LNCaP clone FGC (cell line): Measurements from ENCODE around the gene STARD13.

Experiments used
- DNase-seq: peaks from one replicate; pipeline ENCODE4 v3.0.0-alpha.2; 2011; ENCODE audit warnings: low read depth
- H3K4me3 ChIP-seq: 2 replicates; pipeline ENCODE4 v1.5.1; 2011; ENCODE audit warnings: mild to moderate bottlenecking, low read depth, low read length, control low read depth
- TF ChIP-seq, protein P1 (sequence below): IDR thresholded peaks from 2 replicates; pipeline ENCODE4 v1.5.1; 2012; ENCODE audit warnings: mild to moderate bottlenecking; ENCODE audit not compliant: control insufficient read depth, insufficient read depth; ENCODE audit errors: extremely low read depth

STARD13 gene

DNA sequence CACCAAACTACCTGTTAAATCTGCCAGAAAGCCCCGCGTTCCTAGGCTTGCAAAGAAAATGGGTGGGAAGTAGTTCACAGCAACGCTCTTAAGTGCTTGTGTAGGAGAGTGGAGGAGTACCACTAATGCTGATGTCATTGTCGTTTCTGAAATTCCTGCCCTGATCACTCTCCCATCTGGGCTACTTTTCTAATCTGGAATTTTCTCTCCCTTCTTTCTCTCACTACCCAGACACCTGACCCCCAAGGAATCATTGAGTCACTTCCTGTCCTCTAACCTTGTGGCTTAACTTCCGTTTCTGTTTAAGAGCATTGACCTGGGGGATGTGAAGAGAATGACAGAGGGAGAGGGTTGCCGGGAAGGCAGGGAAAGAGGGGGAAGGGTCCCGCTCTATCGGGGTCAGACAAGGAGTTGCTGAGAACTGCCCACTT is 98.7 kb downstream of the STARD13 start:
- H3K4me3 ChIP-seq: no peak overlapping the region
- TF ChIP-seq, protein P1, sequence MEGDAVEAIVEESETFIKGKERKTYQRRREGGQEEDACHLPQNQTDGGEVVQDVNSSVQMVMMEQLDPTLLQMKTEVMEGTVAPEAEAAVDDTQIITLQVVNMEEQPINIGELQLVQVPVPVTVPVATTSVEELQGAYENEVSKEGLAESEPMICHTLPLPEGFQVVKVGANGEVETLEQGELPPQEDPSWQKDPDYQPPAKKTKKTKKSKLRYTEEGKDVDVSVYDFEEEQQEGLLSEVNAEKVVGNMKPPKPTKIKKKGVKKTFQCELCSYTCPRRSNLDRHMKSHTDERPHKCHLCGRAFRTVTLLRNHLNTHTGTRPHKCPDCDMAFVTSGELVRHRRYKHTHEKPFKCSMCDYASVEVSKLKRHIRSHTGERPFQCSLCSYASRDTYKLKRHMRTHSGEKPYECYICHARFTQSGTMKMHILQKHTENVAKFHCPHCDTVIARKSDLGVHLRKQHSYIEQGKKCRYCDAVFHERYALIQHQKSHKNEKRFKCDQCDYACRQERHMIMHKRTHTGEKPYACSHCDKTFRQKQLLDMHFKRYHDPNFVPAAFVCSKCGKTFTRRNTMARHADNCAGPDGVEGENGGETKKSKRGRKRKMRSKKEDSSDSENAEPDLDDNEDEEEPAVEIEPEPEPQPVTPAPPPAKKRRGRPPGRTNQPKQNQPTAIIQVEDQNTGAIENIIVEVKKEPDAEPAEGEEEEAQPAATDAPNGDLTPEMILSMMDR: no peak
- no peak for DNase-seq

DNA sequence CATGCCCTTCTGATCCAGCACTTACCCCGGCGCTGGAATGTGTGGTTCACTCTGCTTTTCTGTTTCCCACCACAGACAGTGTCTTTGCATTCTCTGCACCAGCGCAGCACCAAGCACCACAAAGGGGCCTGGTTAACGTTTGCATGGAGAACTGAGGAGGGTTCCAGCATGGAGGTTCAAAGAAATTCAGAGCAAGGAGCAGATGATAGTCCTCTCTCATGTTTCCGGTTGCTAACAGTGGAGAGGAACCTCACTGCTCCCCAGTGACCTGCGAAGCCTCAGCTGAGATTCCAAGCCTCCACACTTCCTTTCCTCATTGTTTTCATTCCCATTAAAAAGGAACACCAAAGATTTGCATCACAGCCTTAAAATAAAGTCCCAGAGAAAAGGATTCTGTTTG is 99.7 kb downstream of the STARD13 start:
- TF ChIP-seq, protein P1: no peak
- no peak overlapping the region for H3K4me3 ChIP-seq

DNA sequence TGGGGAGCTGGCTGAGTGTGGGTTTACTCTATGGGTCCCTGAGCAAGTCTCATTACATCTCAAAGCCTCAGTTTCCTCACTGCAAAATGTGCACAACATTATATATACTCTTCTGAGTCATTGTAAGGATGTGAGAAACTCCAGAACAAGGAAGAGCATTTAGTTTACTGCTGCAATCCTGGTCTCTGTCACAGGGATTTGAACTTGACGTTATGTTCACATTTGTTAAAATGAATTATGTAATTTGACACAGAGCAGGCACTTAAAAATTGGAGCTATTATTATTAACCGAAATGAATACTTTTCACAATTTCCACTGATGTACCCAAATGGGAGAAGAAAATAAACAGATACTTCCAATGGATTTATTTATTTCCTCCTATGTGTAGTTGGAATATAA is 101.0 kb downstream of the STARD13 start:
- DNase-seq: no peak
- TF ChIP-seq, protein P1: no peak
- no peak overlapping the region for H3K4me3 ChIP-seq

More for the DNA sequence above, 99.7 kb downstream of the STARD13 start:
- no peak for DNase-seq

DNA sequence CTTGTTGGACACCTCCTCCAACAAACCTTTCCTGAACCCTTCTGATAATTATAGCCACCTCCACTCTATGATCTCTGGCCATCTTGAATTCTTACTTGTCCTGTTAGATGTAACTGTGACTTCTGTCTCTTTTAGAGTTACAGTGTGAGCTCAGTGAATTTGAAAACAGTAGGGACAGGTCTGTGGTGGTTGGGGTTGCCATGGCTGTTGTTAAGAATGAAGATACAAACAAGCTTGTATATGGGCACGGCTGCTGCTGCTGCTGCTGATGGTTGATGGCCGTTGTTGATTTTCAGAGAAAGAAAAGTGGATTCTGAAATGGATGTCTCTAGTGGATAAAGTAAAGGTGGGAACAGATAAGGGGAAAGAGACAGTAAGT is 101.5 kb downstream of the STARD13 start:
- no peak overlapping the region for H3K4me3 ChIP-seq
- no peak for DNase-seq
- TF ChIP-seq, protein P1: no peak

DNA sequence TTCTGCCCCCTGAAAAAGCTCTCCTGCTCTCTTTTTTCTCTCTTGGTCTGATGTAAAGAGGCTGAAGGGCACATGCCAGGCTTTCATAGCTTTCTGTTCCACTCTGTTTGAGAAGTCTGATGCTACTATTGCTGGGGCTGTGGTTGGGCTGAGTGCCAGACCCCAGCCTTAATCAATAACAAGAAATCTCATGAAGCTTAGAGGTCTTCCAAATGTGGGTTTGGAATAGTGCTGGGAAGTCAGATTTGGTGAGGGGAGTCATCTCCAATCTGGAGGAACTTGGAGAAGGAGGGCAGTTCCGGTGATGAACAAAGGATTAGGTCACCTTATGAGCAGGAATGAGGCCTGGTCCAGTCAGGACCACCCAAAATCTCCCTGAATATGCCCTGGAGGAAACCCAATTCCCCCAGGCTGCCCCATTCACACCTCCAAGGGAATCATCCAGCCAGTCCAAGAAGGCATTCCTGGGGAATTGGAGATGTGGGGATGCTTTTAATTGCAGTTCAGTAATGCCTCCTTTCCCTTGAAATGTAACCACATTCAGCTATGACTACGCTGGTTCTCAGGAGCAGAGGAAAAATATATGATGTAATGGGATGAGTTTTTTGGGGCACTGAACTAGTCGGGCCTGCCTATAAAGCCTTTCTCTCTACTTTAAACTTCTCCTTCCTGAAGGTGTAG is 102.0 kb downstream of the STARD13 start:
- TF ChIP-seq, protein P1: no peak
- H3K4me3 ChIP-seq: no peak overlapping the region
- DNase-seq: no peak

DNA sequence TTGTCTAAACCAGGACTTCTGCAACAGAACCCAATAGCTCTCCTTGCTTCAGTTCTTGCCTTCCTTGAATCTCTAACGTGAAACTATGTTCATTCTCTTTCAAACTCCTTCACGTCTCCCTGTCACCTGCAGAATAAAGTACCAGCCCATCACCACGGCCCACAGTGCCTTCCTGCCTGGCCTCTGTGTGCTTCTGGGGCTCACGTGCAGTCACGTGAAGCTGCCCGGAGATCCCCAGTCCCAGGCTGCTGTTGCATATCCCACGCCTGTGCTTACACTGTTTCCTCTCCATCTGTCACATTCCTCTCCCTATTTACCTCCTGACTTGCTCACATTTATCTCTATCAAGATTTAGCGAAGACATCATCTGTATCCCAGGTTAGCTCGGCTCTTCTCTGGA is 102.8 kb downstream of the STARD13 start:
- no peak overlapping the region for H3K4me3 ChIP-seq
- TF ChIP-seq, protein P1: no peak
- DNase-seq: no peak

DNA sequence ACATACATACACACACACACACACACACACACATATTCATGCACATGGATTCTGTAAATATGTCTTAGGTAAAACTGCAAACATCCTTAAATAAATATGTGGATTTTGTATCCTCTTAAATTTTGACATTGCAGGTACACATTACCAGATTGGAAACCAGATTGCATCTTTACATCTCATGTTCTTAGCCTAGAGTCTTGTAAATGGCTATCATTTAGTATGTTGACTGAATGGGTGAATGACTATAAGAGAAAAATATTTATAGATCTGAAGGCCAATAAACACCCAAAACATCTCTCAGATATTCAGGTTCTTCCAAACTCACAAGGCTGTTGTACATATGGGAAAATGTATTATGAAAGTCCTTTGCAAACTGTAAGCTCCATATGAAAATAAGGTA is 104.3 kb downstream of the STARD13 start:
- no peak overlapping the region for H3K4me3 ChIP-seq
- peak; percentile 63 for DNase-seq
- TF ChIP-seq, protein P1: no peak
